Lower lobe of right lung (tissue), 2 donors: ENCODE results near the gene CDK17. TPM values are rescaled to one million over a fixed set of nuclear protein-coding genes. Genes with fewer than 3 reads are reported as not detected.

Experiments used
- ATAC-seq, 2 donors: fragments of 200-7000 bp; cut with Tn5 transposase; one replicate each; pipeline ENCODE4 v1.9.1; 2020 to 2022; ENCODE audit warnings: mild to moderate bottlenecking in 2 of 2, moderate library complexity in 2 of 2
- DNase-seq: peaks from one replicate; pipeline ENCODE4 v3.0.0-alpha.2; 2020
- H3K27ac ChIP-seq: fragments of 200-600 bp; one replicate; pipeline ENCODE4 v1.8.0; 2022
- H3K27me3 ChIP-seq: fragments of 200-600 bp; one replicate; pipeline ENCODE4 v1.8.0; 2022; ENCODE audit warnings: low read depth
- H3K36me3 ChIP-seq: fragments of 200-600 bp; one replicate; pipeline ENCODE4 v1.8.0; 2022; ENCODE audit warnings: mild to moderate bottlenecking
- H3K4me1 ChIP-seq: fragments of 200-600 bp; one replicate; pipeline ENCODE4 v1.8.0; 2022
- H3K4me3 ChIP-seq: fragments of 200-600 bp; one replicate; pipeline ENCODE4 v1.8.0; 2022; ENCODE audit warnings: mild to moderate bottlenecking
- H3K9me3 ChIP-seq: fragments of 200-600 bp; one replicate; pipeline ENCODE4 v1.8.0; 2022
- CTCF ChIP-seq: fragments of 200-600 bp; IDR thresholded peaks from one replicate; pipeline ENCODE4 v1.8.0; 2022; ENCODE audit warnings: antibody characterized with exemption, mild to moderate bottlenecking
- intact Hi-C: fragments of 100-400 bp; cut with DNase I; formaldehyde crosslinking; loops from one replicate; pipeline ENCODE4 v1.11.0; 2022
- total RNA-seq: library from RNA; stranded (reverse); fragmentation: NEBNext Ultra II Directional; extraction: Animal tissue kit (Norgen Biotek cat#: 25700); gene quantifications from one replicate; pipeline ENCODE4 v1.2.1, GENCODE V29; 2021
- donor health status: DM: no; HTN: yes; CAD: no; lungs with severe emphysema.

Gene CDK17
- total RNA-seq, 1 donor from 2014 or later = 41.7 TPM

- H3K27me3 ChIP-seq = no peaks in the 10 kb centered on the region
- H3K9me3 ChIP-seq = no peaks in the 10 kb centered on the region
- H3K4me3 ChIP-seq = no peak overlapping the region
- H3K27ac ChIP-seq = no peak overlapping the region
- DNase-seq (no peak), ATAC-seq (no peak)
- no peaks in the 10 kb centered on the region for H3K4me1 ChIP-seq
- H3K36me3 ChIP-seq = peaks cover 56% of the 10 kb centered on the region
- intact Hi-C loops = no loop called here
- no peak for TF ChIP-seq CTCF
Measured at GRCh38 chr12:96294831-96295230, 105.4 kb downstream of the CDK17 start.

- no peak for ATAC-seq
- no peak overlapping the region for H3K4me3 ChIP-seq
- H3K4me1 ChIP-seq = no peaks in the 10 kb centered on the region
- TF ChIP-seq CTCF = no peak
- intact Hi-C loops = no loop called here
- H3K36me3 ChIP-seq = peaks cover 60% of the 10 kb centered on the region
- no peak for DNase-seq
- H3K27ac ChIP-seq = no peak overlapping the region
- H3K27me3 ChIP-seq = no peaks in the 10 kb centered on the region
- no peaks in the 10 kb centered on the region for H3K9me3 ChIP-seq
Measured at GRCh38 chr12:96293093-96293492, 107.1 kb downstream of the CDK17 start.

- H3K27me3 ChIP-seq = no peaks in the 10 kb centered on the region
- peaks cover 73% of the 10 kb centered on the region for H3K36me3 ChIP-seq
- intact Hi-C loops = no loop called here
- no peak overlapping the region for H3K4me3 ChIP-seq
- H3K9me3 ChIP-seq = no peaks in the 10 kb centered on the region
- DNase-seq = no peak
- no peaks in the 10 kb centered on the region for H3K4me1 ChIP-seq
- TF ChIP-seq CTCF = no peak
- no peak overlapping the region for H3K27ac ChIP-seq
- no peak for ATAC-seq
Measured at GRCh38 chr12:96289067-96289466, 111.2 kb downstream of the CDK17 start.

- TF ChIP-seq CTCF = no peak
- no peak overlapping the region for H3K27ac ChIP-seq
- no peak overlapping the region for H3K4me3 ChIP-seq
- no peaks in the 10 kb centered on the region for H3K27me3 ChIP-seq
- no peak for ATAC-seq
- DNase-seq = no peak
- H3K36me3 ChIP-seq = peaks cover 97% of the 10 kb centered on the region
- no peaks in the 10 kb centered on the region for H3K4me1 ChIP-seq
- intact Hi-C loops = no loop called here
- H3K9me3 ChIP-seq = no peaks in the 10 kb centered on the region
Measured at GRCh38 chr12:96285158-96285557, 115.1 kb downstream of the CDK17 start.

- DNase-seq = no peak
- Histone ChIP-seq H3K9me3 (no peaks in the 10 kb centered on the region), H3K36me3 (peaks cover 44% of the 10 kb centered on the region), H3K4me1 (no peaks in the 10 kb centered on the region), H3K4me3 (no peak overlapping the region), H3K27me3 (no peaks in the 10 kb centered on the region), H3K27ac (no peak overlapping the region)
- intact Hi-C loops = no loop called here
- TF ChIP-seq CTCF = no peak
- ATAC-seq = no peak
Measured at GRCh38 chr12:96274331-96274730, 125.9 kb downstream of the CDK17 start.
